Suprapubic skin (tissue), 4 donors: ENCODE data around the gene SYNGR3.

Experiments
- CTCF ChIP-seq, 2 donors: fragments of 200-600 bp in 1 of 2; fragments of 450-650 bp in 1 of 2; sonication (generic) in 1 of 2; IDR thresholded peaks; one replicate each; pipeline ENCODE4 v1.5.1; 2016 to 2019; ENCODE audit warnings: antibody characterized with exemption in 2 of 2, mild to moderate bottlenecking in 1 of 2, moderate library complexity in 1 of 2
- POLR2A ChIP-seq, 2 donors: fragments of 450-650 bp; IDR thresholded peaks; one replicate each; pipeline ENCODE4 v1.6.1; 2017; ENCODE audit warnings: antibody characterized with exemption in 2 of 2, mild to moderate bottlenecking in 2 of 2, moderate library complexity in 2 of 2
- POLR2AphosphoS5 ChIP-seq, 3 donors: sonication (generic); formaldehyde crosslinking; IDR thresholded peaks; one replicate each; pipeline ENCODE4 v1.6.1; 2017; ENCODE audit warnings: antibody characterized with exemption in 3 of 3

- TF ChIP-seq CTCF (IDR thresholded peaks at IDR 0.05), result no peak
- TF ChIP-seq POLR2A (IDR thresholded peaks at IDR 0.05), result no peak
- no peak for TF ChIP-seq POLR2AphosphoS5 (IDR thresholded peaks at IDR 0.05)
Measured at GRCh38 chr16:1965396-1966001, 24.3 kb upstream of the SYNGR3 start.
